ENCODE measurements around the gene ERN2. TPM values are rescaled to one million over a fixed set of nuclear protein-coding genes. Genes with fewer than 3 reads are reported as not detected.
"Not testable (repeated sequence)": the region's sequence is repeated elsewhere in the genome, so short reads cannot be mapped to it uniquely, and the experiment has no call there.

ERN2 gene
- total RNA-seq, 1 donor from 2014 or later, result 197 TPM

- DNase-seq (ENCODE audit: low spot score), result not testable (repeated sequence)
Observed at GRCh38 chr16:23722613-23723240, 9.7 kb upstream of the ERN2 start.

- DNase-seq (ENCODE audit: low spot score), result no peak
Observed at GRCh38 chr16:23716484-23716883, 3.5 kb upstream of the ERN2 start.

GRCh38 chr16:23711785-23712184 lies 1.2 kb downstream of the ERN2 start:
- DNase-seq (ENCODE audit: low spot score), result peak; percentile 74

- no peak for DNase-seq (ENCODE audit: low spot score)
Observed at GRCh38 chr16:23710504-23710903, 2.5 kb downstream of the ERN2 start.

GRCh38 chr16:23710008-23710407 lies 3.0 kb downstream of the ERN2 start:
- DNase-seq (ENCODE audit: low spot score), result no peak

GRCh38 chr16:23709536-23709935 lies 3.5 kb downstream of the ERN2 start:
- no peak for DNase-seq (ENCODE audit: low spot score)

- no peak for DNase-seq (ENCODE audit: low spot score)
Observed at GRCh38 chr16:23706439-23706838, 6.6 kb downstream of the ERN2 start.

- DNase-seq (ENCODE audit: low spot score), result no peak
Observed at GRCh38 chr16:23705517-23705902, 7.5 kb downstream of the ERN2 start.

GRCh38 chr16:23704772-23705516 lies 8.1 kb downstream of the ERN2 start:
- no peak for DNase-seq (ENCODE audit: low spot score)

GRCh38 chr16:23702951-23703350 lies 10.1 kb downstream of the ERN2 start:
- no peak for DNase-seq (ENCODE audit: low spot score)

- DNase-seq (ENCODE audit: low spot score), result no peak
Observed at GRCh38 chr16:23701045-23701444, 12.0 kb downstream of the ERN2 start.

GRCh38 chr16:23700509-23700908 lies 12.5 kb downstream of the ERN2 start:
- peak; percentile 31 for DNase-seq (ENCODE audit: low spot score)

- no peak for DNase-seq (ENCODE audit: low spot score)
Observed at GRCh38 chr16:23700093-23700492, 12.9 kb downstream of the ERN2 start.

- DNase-seq (ENCODE audit: low spot score), result peak; percentile 87
Observed at GRCh38 chr16:23699100-23699499, 13.9 kb downstream of the ERN2 start.

GRCh38 chr16:23695756-23696155 lies 17.3 kb downstream of the ERN2 start:
- no peak for DNase-seq (ENCODE audit: low spot score)

- no peak for DNase-seq (ENCODE audit: low spot score)
Observed at GRCh38 chr16:23694644-23695373, 18.2 kb downstream of the ERN2 start.

- no peak for DNase-seq (ENCODE audit: low spot score)
Observed at GRCh38 chr16:23694265-23694643, 18.8 kb downstream of the ERN2 start.

GRCh38 chr16:23692190-23692837 lies 20.7 kb downstream of the ERN2 start:
- DNase-seq (ENCODE audit: low spot score), result no peak

- DNase-seq (ENCODE audit: low spot score), result no peak
Observed at GRCh38 chr16:23691483-23692189, 21.4 kb downstream of the ERN2 start.

- no peak for DNase-seq (ENCODE audit: low spot score)
Observed at GRCh38 chr16:23690771-23691482, 22.1 kb downstream of the ERN2 start.

Measured in mucosa of gallbladder (tissue), 1 donor.